GM12875 (cell line): ENCODE data around the gene USP14.

ENCODE experiments used
- H3K4me3 ChIP-seq: one replicate; pipeline ENCODE4 v1.5.1; 2011; ENCODE audit warnings: low read depth, low read length, control low read depth
- TF ChIP-seq, protein P1 (sequence below): IDR thresholded peaks from 2 replicates; pipeline ENCODE4 v1.5.1; 2011; ENCODE audit warnings: low read depth, mild to moderate bottlenecking, control low read depth, inconsistent platforms, low read length, moderate library complexity, borderline replicate concordance; ENCODE audit not compliant: insufficient read depth

USP14 gene

DNA sequence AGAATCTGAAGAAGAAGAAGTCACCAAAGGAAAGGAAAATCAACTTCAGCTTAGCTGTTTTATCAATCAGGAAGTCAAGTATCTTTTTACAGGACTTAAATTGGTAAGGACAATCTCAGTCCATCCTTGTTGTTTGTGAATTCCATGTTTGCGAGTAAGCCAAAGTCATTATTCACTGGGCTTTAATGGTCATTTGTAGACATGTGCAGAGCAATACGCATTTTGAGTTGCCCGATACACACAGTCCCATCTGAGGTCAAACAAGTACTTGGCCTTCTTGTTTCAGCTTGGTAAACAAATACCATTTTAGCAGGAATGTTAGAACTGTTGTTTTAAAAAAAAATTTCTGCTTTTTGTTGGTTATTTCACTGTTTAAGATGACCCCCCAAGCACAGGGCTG, 40.9 kb downstream of the USP14 start:
- TF ChIP-seq, protein P1, sequence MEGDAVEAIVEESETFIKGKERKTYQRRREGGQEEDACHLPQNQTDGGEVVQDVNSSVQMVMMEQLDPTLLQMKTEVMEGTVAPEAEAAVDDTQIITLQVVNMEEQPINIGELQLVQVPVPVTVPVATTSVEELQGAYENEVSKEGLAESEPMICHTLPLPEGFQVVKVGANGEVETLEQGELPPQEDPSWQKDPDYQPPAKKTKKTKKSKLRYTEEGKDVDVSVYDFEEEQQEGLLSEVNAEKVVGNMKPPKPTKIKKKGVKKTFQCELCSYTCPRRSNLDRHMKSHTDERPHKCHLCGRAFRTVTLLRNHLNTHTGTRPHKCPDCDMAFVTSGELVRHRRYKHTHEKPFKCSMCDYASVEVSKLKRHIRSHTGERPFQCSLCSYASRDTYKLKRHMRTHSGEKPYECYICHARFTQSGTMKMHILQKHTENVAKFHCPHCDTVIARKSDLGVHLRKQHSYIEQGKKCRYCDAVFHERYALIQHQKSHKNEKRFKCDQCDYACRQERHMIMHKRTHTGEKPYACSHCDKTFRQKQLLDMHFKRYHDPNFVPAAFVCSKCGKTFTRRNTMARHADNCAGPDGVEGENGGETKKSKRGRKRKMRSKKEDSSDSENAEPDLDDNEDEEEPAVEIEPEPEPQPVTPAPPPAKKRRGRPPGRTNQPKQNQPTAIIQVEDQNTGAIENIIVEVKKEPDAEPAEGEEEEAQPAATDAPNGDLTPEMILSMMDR = no peak
- H3K4me3 ChIP-seq = no peak overlapping the region

GRCh38 chr18:199768-200167, 41.4 kb downstream of the USP14 start:
- TF ChIP-seq, protein P1 = no peak
- H3K4me3 ChIP-seq = no peak overlapping the region

DNA sequence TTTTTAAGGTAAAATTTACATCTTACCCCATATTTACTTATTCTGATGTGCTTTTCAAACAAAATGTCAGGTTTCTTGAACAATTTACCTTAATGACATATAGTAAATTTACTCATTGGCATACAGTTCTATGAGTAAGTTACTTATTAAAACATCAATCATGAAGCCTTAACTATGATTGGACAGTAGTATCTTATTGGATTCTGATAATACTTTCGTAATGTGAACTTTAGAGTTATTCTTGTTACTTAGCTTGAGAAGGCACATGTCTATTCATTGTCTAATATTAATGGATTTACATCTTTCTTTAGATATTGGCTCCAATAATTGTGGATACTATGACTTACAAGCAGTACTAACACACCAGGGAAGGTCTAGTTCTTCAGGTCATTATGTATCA, 51.7 kb downstream of the USP14 start:
- TF ChIP-seq, protein P1 = no peak
- no peak overlapping the region for H3K4me3 ChIP-seq

- TF ChIP-seq, protein P1 = no peak
- no peak overlapping the region for H3K4me3 ChIP-seq
Measured at GRCh38 chr18:210733-211132, 52.4 kb downstream of the USP14 start.

- H3K4me3 ChIP-seq = no peak overlapping the region
- TF ChIP-seq, protein P1 = no peak
Measured at GRCh38 chr18:211582-211981, 53.2 kb downstream of the USP14 start.

DNA sequence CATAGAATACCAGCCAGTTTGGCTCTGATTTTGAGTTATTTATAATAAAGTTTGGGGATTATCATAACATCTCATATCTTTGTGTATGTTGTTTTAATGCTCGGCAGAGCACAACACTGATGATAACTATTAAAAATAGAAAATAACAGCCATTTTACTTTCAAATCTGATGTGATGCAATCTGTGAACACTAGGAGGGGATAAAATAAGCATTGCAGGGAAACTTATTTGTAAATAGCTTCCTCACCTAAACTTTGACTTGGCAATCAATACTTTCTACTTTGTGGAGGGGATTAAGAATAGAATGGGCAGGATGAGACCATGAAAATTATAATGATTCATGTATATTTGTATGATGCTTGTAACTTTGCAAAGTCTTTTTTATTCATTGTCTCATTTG, 54.4 kb downstream of the USP14 start:
- TF ChIP-seq, protein P1 = no peak
- no peak overlapping the region for H3K4me3 ChIP-seq

GRCh38 chr18:213505-213904, 55.1 kb downstream of the USP14 start:
- H3K4me3 ChIP-seq = no peak overlapping the region
- TF ChIP-seq, protein P1 = no peak
